Measurements from ENCODE around the gene EIF2B4. TPM values are rescaled to one million over a fixed set of nuclear protein-coding genes. Genes with fewer than 3 reads are reported as not detected.
A peak's percentile ranks its signal among the peaks of the same experiment; 100 is the strongest.

EIF2B4 gene
- total and polyA plus RNA-seq, 9 of the 15 experiments (the other 6 are each of a cell fraction or from before 2014, with no cell fraction given) = 29.7 to 80.3 (median 58.9) TPM

DNA sequence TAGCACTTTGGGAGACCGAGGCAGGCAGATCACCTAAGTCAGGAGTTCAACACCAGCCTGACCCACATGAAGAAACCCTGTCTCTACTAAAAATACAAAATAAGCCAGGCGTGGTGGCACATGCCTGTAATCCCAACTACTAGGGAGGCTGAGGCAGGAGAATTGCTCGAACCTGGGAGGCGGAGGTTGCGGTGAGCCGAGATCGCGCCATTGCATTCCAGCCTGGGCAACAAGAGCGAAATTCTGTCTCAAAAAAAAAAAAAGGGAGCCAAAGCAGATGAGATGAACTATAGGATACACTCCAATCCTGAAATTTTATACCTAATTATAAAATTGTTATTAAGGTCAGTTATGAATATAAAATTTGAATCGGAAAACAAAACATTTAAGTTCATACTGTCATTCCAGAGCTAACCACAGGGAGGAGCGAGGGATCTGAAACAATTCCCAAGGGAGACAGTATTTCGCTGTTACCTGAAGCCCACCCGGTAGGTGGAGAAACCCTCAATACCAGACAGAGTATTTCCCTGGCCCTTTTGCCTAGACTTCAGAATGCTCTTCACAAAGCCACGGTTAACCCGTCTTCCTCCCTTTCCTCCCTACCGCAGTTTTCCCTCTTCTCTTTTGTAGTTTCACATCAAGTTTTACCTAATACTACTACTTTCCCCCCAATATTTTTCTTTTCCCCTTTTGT is 37.8 kb upstream of the EIF2B4 start (continued):
- TF ChIP-seq ZFP1 (CRISPR knock-in tag; IDR thresholded peaks at IDR 0.05) (no peak), ZNF175 (CRISPR knock-in tag; IDR thresholded peaks at IDR 0.05; ENCODE audit: low read depth) (no peak), PCBP1 (IDR thresholded peaks at IDR 0.05; ENCODE audit: low read depth, low read length, poor library complexity, severe bottlenecking) (no peak), FOXA1 (IDR thresholded peaks at IDR 0.05; ENCODE audit: borderline replicate concordance) (no peak), KLF13 (tag; IDR thresholded peaks at IDR 0.05; ENCODE audit: borderline replicate concordance, low read depth) (no peak), NCOA4 (IDR thresholded peaks at IDR 0.05; ENCODE audit: partially characterized antibody) (no peak), KAT8 (IDR thresholded peaks at IDR 0.05; ENCODE audit: low read depth) (no peak), CBX5 (IDR thresholded peaks at IDR 0.05; ENCODE audit: borderline replicate concordance, low read depth) (no peak), TCFL5 (CRISPR knock-in tag; conservative IDR thresholded peaks at IDR 0.05) (no peak), PHB2 (IDR thresholded peaks at IDR 0.05; ENCODE audit: low read depth) (no peak), ZNF77 (CRISPR knock-in tag; IDR thresholded peaks at IDR 0.05) (no peak), HDGF (IDR thresholded peaks at IDR 0.05) (no peak), EZH2 (IDR thresholded peaks at IDR 0.05; ENCODE audit: borderline replicate concordance, low read depth, low read length) (no peak)
- TF ChIP-seq, protein P1, sequence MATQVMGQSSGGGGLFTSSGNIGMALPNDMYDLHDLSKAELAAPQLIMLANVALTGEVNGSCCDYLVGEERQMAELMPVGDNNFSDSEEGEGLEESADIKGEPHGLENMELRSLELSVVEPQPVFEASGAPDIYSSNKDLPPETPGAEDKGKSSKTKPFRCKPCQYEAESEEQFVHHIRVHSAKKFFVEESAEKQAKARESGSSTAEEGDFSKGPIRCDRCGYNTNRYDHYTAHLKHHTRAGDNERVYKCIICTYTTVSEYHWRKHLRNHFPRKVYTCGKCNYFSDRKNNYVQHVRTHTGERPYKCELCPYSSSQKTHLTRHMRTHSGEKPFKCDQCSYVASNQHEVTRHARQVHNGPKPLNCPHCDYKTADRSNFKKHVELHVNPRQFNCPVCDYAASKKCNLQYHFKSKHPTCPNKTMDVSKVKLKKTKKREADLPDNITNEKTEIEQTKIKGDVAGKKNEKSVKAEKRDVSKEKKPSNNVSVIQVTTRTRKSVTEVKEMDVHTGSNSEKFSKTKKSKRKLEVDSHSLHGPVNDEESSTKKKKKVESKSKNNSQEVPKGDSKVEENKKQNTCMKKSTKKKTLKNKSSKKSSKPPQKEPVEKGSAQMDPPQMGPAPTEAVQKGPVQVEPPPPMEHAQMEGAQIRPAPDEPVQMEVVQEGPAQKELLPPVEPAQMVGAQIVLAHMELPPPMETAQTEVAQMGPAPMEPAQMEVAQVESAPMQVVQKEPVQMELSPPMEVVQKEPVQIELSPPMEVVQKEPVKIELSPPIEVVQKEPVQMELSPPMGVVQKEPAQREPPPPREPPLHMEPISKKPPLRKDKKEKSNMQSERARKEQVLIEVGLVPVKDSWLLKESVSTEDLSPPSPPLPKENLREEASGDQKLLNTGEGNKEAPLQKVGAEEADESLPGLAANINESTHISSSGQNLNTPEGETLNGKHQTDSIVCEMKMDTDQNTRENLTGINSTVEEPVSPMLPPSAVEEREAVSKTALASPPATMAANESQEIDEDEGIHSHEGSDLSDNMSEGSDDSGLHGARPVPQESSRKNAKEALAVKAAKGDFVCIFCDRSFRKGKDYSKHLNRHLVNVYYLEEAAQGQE (IDR thresholded peaks at IDR 0.05; ENCODE audit: borderline replicate concordance) = peak; percentile 70; the same call in 1 of the 2 replicates
- TF ChIP-seq, protein P1 (CRISPR knock-in tag; IDR thresholded peaks at IDR 0.05; ENCODE audit: low read depth) = no peak
- TF ChIP-seq, protein P2, sequence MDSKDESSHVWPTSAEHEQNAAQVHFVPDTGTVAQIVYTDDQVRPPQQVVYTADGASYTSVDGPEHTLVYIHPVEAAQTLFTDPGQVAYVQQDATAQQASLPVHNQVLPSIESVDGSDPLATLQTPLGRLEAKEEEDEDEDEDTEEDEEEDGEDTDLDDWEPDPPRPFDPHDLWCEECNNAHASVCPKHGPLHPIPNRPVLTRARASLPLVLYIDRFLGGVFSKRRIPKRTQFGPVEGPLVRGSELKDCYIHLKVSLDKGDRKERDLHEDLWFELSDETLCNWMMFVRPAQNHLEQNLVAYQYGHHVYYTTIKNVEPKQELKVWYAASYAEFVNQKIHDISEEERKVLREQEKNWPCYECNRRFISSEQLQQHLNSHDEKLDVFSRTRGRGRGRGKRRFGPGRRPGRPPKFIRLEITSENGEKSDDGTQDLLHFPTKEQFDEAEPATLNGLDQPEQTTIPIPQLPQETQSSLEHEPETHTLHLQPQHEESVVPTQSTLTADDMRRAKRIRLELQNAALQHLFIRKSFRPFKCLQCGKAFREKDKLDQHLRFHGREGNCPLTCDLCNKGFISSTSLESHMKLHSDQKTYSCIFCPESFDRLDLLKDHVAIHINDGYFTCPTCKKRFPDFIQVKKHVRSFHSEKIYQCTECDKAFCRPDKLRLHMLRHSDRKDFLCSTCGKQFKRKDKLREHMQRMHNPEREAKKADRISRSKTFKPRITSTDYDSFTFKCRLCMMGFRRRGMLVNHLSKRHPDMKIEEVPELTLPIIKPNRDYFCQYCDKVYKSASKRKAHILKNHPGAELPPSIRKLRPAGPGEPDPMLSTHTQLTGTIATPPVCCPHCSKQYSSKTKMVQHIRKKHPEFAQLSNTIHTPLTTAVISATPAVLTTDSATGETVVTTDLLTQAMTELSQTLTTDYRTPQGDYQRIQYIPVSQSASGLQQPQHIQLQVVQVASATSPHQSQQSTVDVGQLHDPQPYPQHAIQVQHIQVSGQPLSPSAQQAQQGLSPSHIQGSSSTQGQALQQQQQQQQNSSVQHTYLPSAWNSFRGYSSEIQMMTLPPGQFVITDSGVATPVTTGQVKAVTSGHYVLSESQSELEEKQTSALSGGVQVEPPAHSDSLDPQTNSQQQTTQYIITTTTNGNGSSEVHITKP (IDR thresholded peaks at IDR 0.05; ENCODE audit: partially characterized antibody) = no peak

Measured in K562 (cell line).